ENCODE results near the gene ABHD16B. TPM values are rescaled to one million over a fixed set of nuclear protein-coding genes. Genes with fewer than 3 reads are reported as not detected.
"Not testable (repeated sequence)": the region's sequence is repeated elsewhere in the genome, so short reads cannot be mapped to it uniquely, and the experiment has no call there.

Gene ABHD16B
- polyA plus RNA-seq, 10 donors = not detected

- no peak for DNase-seq
These were observed 15.3 kb downstream of the ABHD16B start for GRCh38 chr20:63876489-63877036.

GRCh38 chr20:63877755-63878470 lies 16.6 kb downstream of the ABHD16B start:
- DNase-seq = no peak

DNA sequence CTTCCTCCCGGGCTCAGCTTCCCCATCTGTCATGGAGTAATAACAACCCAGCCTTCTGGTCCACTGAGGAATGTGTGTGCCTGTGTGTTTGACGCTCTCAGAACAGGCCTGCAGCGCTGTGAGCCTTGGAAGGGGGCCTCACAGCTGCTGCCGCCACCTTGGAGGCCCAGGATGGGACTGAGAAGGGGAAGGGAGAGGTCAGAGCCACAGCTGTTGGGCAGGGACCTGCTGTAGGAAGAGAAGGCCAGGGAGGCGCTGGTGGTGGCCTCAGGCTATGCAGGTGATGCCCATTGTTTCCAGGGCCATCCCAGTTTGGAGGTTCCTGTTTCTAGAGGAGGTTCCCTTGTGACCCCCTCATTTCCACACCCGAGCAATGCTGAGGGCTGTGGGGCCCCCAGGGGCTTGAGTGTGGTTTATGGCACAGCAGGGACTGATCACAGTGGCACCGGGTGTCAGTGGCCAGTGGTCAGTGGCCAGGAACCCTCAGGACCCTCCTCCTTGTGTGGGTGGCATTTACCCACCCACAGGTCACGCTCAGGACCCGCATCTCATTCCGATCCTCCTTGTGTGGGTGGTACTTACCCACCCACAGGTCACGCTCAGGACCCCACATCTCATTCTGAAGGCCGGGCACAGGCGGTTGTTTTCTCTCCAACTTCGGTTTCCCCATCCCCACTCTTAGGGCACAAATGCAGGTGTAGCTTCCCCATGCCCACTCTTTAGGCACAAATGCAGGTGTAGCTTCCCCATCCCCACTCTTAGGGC lies 17.8 kb downstream of the ABHD16B start:
- DNase-seq = peak in 1 of 3 donors; percentile 44

DNA sequence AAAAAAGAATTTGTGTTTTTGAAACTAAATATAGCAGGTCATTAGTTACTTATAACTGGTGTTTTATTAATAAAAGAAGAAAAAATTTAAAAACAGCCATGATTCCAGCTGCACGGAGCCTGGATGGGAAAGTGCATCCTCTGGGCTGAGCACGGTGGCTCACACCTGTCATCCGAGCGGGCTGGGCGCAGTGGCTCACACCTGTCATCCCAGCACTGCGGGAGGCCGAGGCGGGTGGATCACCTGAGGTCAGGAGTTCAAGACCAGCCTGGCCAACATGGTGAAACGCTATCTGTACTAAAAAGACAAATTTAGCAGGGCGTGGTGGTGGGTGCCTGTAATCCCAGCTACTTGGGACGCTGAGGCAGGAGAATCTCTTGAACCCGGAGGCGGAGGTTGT lies 19.6 kb downstream of the ABHD16B start:
- DNase-seq = not testable (repeated sequence)

GRCh38 chr20:63881451-63882226 lies 20.3 kb downstream of the ABHD16B start:
- no peak for DNase-seq

GRCh38 chr20:63882257-63883200 lies 21.2 kb downstream of the ABHD16B start:
- no peak for DNase-seq

GRCh38 chr20:63883201-63883593 lies 21.9 kb downstream of the ABHD16B start:
- no peak for DNase-seq

GRCh38 chr20:63884506-63885263 lies 23.4 kb downstream of the ABHD16B start:
- peak in 1 of 3 donors; percentile 46 for DNase-seq

- no peak for DNase-seq
These were observed 24.2 kb downstream of the ABHD16B start for GRCh38 chr20:63885264-63886053.

DNA sequence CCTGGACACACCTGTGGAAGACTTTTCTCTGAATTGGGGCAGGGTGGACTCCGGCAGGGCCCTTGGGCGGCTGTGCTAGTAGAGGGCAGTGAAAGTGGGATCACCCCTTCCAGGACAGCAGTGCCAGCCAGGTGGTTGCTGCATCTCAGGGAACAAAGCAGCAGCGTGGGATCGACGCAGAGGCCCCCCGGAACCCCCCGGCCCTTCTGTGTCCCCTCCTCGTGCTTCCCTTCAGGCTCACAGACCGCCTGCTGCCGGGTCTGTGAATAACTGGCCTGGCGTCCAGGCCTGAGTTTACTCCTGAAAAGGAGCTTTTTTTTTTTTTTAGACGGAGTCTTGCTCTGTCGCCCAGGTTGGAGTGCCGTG lies 24.7 kb downstream of the ABHD16B start:
- no peak for DNase-seq

DNA sequence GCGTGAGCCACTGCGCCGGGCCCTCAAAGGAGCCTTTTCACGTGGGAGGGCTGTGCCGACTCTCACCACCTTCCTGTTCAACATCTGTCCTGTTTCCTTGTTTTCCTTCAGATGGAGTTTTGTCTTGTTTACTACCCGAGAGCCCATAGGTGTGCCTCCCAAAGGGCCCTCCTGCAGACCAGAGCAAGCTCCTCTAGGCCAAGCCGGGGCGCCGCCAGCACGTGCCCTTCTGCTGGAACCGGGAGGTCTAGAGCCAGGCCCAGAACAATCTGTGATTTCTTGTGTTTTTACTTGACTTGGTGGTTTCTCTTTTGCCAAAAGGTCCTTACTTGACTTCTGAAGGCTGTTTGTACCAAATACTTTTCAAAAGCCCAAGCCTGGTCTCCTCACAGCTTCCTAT lies 25.6 kb downstream of the ABHD16B start:
- no peak for DNase-seq

GRCh38 chr20:63889241-63890200 lies 28.2 kb downstream of the ABHD16B start:
- DNase-seq = no peak

- DNase-seq = no peak
These were observed 28.9 kb downstream of the ABHD16B start for GRCh38 chr20:63890201-63890576.

GRCh38 chr20:63890616-63891015 lies 29.3 kb downstream of the ABHD16B start:
- no peak for DNase-seq

- no peak for DNase-seq
These were observed 30.0 kb downstream of the ABHD16B start for GRCh38 chr20:63891061-63892002.

- DNase-seq = no peak
These were observed 31.1 kb downstream of the ABHD16B start for GRCh38 chr20:63892402-63892801.

DNA sequence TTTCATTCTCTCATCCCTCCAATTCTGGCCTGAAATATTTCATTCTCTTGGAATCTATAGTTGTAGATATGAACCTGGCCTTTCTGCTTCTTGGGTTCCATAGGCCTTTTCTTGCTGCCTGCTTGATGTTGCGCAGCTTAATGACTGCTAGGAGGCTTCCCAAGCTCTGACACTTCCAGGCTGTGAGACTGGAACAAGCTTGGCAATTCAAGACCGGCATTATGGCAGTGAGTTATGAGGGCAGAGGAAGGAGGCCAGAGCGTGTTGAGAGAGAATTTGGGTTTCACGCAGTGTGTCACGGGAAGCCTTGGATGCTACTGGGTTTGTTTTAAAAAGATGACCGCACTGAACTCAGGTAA lies 32.7 kb downstream of the ABHD16B start:
- no peak for DNase-seq
